ENCODE results near the gene LPAR5.

GRCh38 chr12:6653987-6654386, 18.2 kb upstream of the LPAR5 start:
- no peak for TF ChIP-seq CTCF (IDR thresholded peaks at IDR 0.05)
- no peak for TF ChIP-seq SIN3A (IDR thresholded peaks at IDR 0.05; ENCODE audit: borderline replicate concordance, insufficient read depth, low read depth, low read length)
- no peak for TF ChIP-seq REST (IDR thresholded peaks at IDR 0.05; ENCODE audit: insufficient read depth in 1 of 2, low read depth in 2 of 2, low read length in 1 of 2)
- TF ChIP-seq POLR2AphosphoS5 (IDR thresholded peaks at IDR 0.05; ENCODE audit: low read depth, low read length) = no peak
